ENCODE results near the gene MON1A.
A peak's percentile ranks its signal among the peaks of the same experiment; 100 is the strongest.
"Not testable (repeated sequence)": the region's sequence is repeated elsewhere in the genome, so short reads cannot be mapped to it uniquely, and the experiment has no call there.

Gene MON1A

DNA sequence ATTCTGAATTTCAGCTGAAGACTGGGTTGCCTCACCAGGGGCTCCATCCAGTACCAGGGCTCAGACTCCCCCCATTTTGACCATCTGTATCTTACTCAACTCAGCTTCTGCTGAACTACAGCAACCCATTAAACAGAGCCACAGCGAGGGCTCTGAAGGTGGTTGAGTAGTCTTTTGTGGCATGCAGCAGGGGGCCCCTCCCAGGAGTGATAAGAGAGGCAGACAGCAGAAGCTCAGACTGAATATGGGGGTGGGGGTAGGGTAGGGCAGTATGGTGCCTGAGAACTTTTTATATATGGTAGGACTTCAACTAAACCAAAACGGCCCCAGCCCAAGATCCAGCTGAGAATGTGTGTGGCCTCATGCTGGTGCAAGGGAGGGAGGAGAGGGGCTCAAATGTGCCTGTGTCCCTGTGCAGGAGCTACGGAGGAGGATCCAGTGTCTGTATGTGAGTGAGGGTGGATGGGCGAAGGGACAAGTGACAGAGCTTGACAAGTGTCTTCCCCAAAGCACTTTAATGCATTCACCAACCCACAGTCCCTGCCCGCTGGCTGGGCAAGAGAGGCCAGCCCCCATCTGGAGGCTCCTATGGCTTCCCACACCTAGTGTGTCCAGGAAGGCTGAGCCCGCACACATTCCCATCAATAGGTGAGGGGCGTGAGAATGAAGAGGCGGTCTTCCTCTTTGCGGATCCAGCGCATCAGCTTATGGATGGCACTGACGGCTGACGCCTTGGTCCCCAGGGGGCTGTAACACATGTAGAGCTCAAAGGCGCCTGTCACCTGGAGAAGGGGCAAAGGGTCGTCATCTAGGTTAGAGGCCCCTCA lies 21.0 kb downstream of the MON1A start:
- peak; percentile 57 to 73 for DNase-seq
- TF ChIP-seq GATA1 (IDR thresholded peaks at IDR 0.05; ENCODE audit: low read depth, low read length), result no peak
- peak; percentile 16 for TF ChIP-seq POLR2A (IDR thresholded peaks at IDR 0.05; ENCODE audit: low read length)

- peak; percentile 75 to 77 for DNase-seq
- TF ChIP-seq GATA1 (IDR thresholded peaks at IDR 0.05; ENCODE audit: low read depth, low read length), result no peak
- TF ChIP-seq POLR2A (IDR thresholded peaks at IDR 0.05; ENCODE audit: low read length), result no peak
These were observed 23.4 kb downstream of the MON1A start for GRCh38 chr3:49906073-49906743.

DNA sequence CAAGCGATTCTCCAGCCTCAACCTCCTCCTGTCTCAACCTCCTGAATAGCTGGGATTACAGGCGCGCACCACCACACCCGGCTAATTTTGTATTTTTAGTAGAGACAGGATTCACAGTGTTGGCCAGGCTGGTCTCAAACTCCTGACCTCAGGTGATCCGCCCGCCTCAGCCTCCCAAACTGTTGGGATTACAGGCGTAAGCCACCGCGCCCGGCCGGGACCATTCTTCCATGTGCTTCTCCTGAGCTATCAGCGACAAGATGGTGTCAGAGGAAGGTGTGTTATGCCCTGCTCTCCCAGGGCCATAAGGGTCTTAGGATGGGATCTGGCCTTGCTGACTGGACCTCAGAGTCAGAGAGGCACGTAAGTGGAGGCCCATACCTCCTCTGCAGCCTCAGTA lies 25.2 kb downstream of the MON1A start:
- not testable (repeated sequence) for DNase-seq

- peak; percentile 78 to 84 for DNase-seq
- TF ChIP-seq GATA1 (IDR thresholded peaks at IDR 0.05; ENCODE audit: low read depth, low read length) (no peak), POLR2A (IDR thresholded peaks at IDR 0.05; ENCODE audit: low read length) (peak; percentile 54)
These were observed 25.9 kb downstream of the MON1A start, which contains the start of gene MST1R for GRCh38 chr3:49903451-49904424. MST1R (minus strand) TSS chr3:49903873; CDS start chr3:49903609, 264 bp downstream.

DNA sequence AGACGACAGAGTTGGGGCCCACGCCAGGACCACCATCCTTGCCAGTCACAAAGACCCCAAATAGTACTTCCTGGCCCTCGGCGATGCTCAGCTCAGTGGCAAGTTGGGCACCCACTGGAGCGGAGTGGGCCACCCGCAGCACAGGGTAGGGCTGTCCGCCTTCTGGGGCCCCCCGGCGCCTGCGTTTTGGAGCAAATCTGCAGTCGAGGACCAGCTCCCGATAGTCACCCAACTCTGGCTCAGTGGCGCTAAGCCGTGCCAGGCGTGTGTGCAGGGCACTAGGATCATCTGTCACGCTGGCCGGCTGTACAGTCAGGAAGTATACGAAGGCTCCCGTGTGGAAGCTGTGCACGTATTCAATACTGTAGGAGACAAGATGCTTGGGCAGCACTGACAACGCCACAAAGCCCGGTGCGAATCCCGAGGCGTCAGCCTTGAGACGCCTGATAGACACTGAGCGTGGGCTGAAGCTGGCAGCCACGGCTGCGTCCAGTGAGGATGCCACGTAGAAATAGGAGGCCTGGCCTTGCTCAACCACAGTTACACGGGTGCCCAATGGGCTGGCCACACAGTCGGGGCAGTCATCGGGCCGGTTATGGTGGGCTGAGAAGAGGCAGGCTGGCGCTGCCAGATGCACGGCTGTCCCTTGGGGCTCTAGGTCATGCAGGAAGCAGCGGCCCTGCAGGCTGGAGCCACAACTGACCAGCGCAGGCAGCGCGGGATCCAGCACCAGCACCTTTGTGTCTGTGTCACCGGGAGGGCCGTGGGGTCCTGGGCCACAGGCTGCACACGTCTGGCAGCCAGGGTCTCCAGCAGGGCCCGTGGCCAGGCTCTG lies 26.9 kb downstream of the MON1A start:
- no peak for DNase-seq
- TF ChIP-seq POLR2A (IDR thresholded peaks at IDR 0.05; ENCODE audit: low read length) (no peak), GATA1 (IDR thresholded peaks at IDR 0.05; ENCODE audit: low read depth, low read length) (no peak)

GRCh38 chr3:49901366-49902339 lies 28.0 kb downstream of the MON1A start:
- no peak for TF ChIP-seq POLR2A (IDR thresholded peaks at IDR 0.05; ENCODE audit: low read length)
- TF ChIP-seq GATA1 (IDR thresholded peaks at IDR 0.05; ENCODE audit: low read depth, low read length), result no peak
- DNase-seq, result no peak

DNA sequence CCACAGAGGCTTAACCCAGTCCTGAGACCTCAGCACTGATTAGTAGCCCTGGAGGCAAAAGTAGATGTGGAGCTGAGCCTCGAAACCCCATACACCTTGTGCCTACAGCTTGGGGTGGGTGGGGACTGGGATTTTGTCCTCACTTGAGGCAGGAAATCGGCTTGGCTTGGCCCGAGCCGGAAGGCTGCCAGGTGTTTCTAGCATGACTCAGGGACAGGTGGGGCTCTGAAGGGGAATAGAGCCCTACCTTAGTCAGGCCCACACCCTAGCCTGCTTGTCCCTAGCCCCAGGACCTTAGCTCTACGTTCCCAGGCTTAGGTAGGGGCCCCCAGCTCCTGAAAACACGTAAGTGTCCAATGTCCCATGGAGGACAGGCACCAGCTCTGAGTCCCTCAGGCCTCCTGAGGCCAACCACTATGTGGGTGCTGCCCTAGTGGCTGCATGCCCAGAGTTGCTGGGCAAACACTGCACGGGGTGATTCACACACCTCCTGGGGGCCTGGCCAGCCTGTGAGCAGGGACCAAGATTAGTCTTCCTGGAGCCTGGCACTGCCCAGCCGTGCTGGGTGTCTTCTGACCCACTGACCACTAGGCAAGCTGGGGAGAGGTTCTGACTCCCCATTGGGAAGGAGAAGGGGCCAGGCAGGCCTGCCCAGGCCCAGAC lies 29.0 kb downstream of the MON1A start:
- DNase-seq, result no peak
- no peak for TF ChIP-seq GATA1 (IDR thresholded peaks at IDR 0.05; ENCODE audit: low read depth, low read length)
- TF ChIP-seq POLR2A (IDR thresholded peaks at IDR 0.05; ENCODE audit: low read length), result no peak

GRCh38 chr3:49899815-49900214 lies 29.8 kb downstream of the MON1A start:
- TF ChIP-seq POLR2A (IDR thresholded peaks at IDR 0.05; ENCODE audit: low read length), result no peak
- TF ChIP-seq GATA1 (IDR thresholded peaks at IDR 0.05; ENCODE audit: low read depth, low read length), result no peak
- DNase-seq, result peak; percentile 65 to 68

- DNase-seq, result no peak
- no peak for TF ChIP-seq GATA1 (IDR thresholded peaks at IDR 0.05; ENCODE audit: low read depth, low read length)
- no peak for TF ChIP-seq POLR2A (IDR thresholded peaks at IDR 0.05; ENCODE audit: low read length)
These were observed 30.6 kb downstream of the MON1A start for GRCh38 chr3:49898991-49899390.

DNA sequence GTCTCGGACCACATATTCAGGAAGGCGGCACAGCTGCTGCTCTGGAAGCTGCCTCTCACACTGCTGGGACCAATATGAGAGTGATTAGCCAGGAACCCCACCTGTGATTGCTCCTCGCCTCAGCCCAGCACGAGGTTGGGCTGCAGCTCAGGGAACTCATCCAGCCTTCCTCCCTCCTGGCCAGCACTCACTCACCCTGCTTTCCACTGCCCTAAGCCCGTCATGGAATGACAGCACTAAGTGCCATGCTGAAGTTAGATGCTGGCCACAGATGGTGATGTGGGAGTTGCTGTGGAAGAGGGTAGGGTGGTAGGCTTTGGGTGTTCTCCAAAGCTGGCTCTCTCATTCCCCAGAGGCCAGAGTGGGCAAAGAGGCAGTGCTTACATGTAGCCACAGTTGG lies 33.3 kb downstream of the MON1A start:
- no peak for DNase-seq
- TF ChIP-seq POLR2A (IDR thresholded peaks at IDR 0.05; ENCODE audit: low read length) (no peak), GATA1 (IDR thresholded peaks at IDR 0.05; ENCODE audit: low read depth, low read length) (no peak)

- DNase-seq, result no peak
- TF ChIP-seq POLR2A (IDR thresholded peaks at IDR 0.05; ENCODE audit: low read length), result no peak
- TF ChIP-seq GATA1 (IDR thresholded peaks at IDR 0.05; ENCODE audit: low read depth, low read length), result no peak
These were observed 33.8 kb downstream of the MON1A start for GRCh38 chr3:49895791-49896190.
